GM10266 (cell line): ENCODE measurements around the gene EPB42.
"Not testable (repeated sequence)": the region's sequence is repeated elsewhere in the genome, so short reads cannot be mapped to it uniquely, and the experiment has no call there.

Experiments used
- DNase-seq: peaks from one replicate; pipeline ENCODE4 v3.0.0; 2012; ENCODE audit errors: extremely low spot score
- CTCF ChIP-seq: IDR thresholded peaks from 2 replicates; pipeline ENCODE4 v1.5.1; 2012; ENCODE audit warnings: mild to moderate bottlenecking, low read depth; ENCODE audit not compliant: control insufficient read depth, insufficient read depth; ENCODE audit errors: missing control alignments

Gene EPB42

GRCh38 chr15:43204016-43204901 is 16.6 kb downstream of the EPB42 start:
- DNase-seq, result peak; percentile 66
- TF ChIP-seq CTCF, result peak; percentile 82

- DNase-seq, result no peak
- TF ChIP-seq CTCF, result no peak
Measured at GRCh38 chr15:43199945-43200488, 20.8 kb downstream of the EPB42 start.

- no peak for DNase-seq
- TF ChIP-seq CTCF, result no peak
Measured at GRCh38 chr15:43198992-43199391, 21.8 kb downstream of the EPB42 start.

GRCh38 chr15:43198556-43198955 is 22.3 kb downstream of the EPB42 start:
- DNase-seq, result not testable (repeated sequence)

GRCh38 chr15:43197773-43198172 is 23.0 kb downstream of the EPB42 start:
- DNase-seq, result not testable (repeated sequence)

GRCh38 chr15:43196760-43197548 is 23.9 kb downstream of the EPB42 start:
- no peak for DNase-seq
- TF ChIP-seq CTCF, result no peak

GRCh38 chr15:43194795-43195194 is 26.0 kb downstream of the EPB42 start:
- DNase-seq, result no peak
- no peak for TF ChIP-seq CTCF

- no peak for TF ChIP-seq CTCF
- no peak for DNase-seq
Measured at GRCh38 chr15:43193710-43194109, 27.1 kb downstream of the EPB42 start.
